Measurements from ENCODE around the gene ASIC2.

ASIC2 gene

DNA sequence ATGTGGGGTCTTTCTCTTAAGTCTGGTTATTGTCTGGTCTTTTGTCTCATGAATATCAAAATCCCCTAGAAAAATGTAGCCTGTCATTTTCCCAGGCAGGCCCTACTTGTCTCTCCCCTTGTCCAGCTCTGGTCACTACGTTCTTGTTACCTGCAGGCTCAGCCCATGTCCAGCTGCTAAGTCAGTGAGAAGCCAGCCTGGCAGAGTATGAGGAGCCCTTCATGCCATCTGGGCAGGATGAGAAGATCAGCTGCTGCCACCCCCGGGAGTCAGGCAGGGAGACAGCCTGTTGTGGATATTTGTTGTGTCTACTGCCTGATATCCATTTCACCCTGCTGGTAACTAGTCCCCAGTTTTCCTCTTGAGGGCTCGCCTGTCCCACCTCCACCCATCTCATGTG, 88.9 kb downstream of the ASIC2 start:
- DNase-seq (ENCODE audit: low spot score), result no peak

DNA sequence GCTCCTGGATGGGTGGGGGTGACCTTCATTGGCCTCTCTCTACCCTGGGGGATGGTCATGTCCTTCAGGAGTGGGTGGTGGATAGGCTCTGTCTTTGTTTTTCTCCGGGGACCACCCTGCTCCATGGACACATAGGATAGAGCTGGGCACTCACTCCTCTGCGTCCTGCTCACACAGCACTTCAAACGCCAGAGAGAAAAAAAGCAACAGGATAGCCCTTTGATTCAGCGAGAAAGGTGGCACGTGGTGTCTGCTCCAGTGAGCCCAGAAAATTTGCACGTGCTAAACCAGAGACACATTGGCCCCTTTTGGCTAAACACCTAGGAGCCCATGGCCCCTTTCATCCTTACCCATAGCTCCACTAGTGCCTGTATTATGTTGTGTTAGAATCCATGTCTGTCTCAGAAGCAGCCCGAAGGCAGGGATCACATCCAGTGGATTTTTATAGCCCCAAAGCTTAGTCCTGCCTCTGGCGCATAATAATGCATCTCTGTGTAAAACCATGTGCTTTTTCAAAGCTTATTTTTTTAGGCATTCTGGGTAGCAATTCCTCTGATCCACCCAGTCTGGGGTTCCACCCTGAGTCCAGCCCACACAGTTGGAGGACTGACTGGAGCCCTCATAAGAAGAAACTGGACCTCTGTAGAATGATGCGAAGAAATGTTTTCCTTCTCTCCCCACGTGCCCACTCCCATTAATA, 90.1 kb downstream of the ASIC2 start:
- no peak for DNase-seq (ENCODE audit: low spot score)

DNA sequence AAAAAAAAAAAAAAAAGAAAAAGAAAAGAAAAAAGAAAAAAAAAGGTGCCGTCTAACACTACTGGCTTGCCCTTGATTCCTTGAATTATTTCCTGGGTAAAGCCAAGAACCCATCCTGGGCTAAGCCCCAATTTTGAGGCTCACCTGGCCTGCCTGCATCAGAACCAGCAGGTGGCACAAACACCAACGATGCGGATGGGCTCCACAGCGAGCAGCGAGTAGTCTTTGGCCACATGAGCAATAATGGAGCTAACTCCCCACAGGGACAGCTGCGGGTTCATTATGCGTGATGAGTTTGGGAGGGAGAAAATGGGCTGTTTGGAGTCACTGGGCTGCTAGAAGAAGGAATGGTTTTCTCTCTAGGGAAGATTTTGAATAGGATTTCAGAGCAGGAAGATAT, 91.1 kb downstream of the ASIC2 start:
- DNase-seq (ENCODE audit: low spot score), result no peak

DNA sequence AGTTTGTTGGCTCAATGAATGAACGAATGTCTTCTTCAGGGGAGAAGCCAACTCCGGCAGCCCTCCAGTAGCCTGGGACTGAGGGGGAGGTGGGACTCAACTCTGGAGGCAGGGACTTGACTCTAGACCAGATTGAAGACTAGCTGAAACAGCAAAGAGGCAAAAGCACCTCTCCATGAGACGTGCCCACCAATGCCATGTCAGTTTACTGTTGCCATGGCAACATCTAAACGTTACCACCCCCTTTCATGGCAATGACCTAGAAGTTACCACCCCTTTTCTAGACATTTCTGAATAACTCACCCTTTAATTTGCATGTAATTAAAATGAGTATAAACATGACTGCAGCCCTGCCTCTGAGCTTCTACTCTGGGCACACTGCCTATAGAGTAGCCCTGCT, 91.8 kb downstream of the ASIC2 start:
- DNase-seq (ENCODE audit: low spot score), result no peak

DNA sequence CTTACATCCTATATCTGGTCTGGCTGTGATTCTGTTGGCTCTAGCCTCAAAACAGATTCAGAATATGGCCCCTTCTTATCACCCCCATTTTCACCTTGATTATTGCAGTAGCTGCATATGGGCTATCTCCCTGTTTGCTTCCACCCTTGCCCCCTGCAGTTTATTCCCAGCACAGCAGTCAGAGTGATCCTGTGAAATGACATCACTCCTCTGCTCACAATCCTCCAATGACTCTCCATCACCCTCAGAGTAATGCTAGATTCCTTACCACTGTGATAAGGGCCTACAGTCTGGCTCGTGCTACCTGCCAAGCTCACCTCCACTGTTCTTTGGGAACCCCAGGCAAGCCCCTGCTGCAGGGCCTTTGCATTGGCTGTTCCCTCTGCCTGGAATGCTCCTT, 92.5 kb downstream of the ASIC2 start:
- DNase-seq (ENCODE audit: low spot score), result no peak

DNA sequence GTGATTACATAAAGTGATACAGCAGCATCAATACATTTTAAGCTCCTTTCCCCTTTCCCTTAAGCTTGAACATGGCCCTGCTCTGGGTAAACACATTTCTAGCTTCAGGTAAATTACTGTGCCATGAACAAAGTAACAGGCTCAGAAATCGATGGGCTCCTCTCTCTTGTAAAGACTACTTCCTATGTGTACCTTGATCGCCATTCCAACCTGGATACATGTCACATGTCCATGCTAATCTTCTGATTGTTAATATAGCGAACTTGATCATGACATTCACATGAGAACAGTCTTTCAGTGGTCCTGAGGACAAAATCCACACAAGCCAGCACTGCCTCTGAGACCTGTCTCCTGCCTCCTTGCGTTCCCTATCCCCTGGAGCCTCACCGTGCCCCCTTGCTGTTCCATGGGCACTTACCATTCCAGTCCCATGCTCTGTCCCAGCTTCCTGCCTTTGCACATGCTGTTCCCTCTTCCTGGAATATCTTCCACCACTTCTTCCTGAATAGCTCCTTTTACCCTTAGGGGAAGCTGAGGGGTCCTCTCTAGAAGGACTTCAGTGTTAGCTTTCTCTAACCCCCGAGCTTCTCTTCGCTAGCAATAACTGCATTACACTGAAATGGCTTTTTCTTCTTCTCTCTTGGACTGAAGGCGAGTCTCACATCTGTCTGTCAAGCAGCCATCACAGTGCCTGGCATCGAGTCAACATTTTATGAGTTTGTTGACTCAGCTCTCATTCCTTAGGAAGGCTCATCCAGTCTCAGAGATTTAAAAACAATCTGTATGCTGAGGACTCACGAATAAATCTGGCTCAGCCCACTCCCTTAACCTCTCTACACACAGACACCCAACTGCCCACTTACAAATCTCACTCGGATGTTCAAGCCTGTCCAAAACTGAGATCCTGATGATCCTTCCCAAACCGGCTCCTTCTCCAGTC, 93.3 kb downstream of the ASIC2 start:
- DNase-seq (ENCODE audit: low spot score), result no peak

DNA sequence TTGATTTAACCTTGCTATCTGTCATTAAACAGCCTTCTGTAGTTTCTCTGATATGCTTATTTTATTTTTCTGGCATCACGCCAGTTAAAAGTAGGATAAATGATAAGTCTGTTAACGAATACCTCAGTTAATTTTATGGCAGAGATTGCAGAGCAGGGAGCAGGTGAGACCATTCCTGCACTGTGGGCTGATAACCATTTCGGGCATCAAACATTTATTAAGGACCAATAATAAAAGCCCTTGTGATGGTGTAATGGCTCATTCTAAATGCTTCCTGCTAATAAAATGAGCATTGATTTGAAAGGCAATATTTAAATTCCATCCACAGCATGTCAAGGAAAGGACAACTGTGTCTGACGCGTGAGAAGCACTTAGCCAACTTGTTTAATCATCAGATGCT, 94.1 kb downstream of the ASIC2 start:
- no peak for DNase-seq (ENCODE audit: low spot score)

DNA sequence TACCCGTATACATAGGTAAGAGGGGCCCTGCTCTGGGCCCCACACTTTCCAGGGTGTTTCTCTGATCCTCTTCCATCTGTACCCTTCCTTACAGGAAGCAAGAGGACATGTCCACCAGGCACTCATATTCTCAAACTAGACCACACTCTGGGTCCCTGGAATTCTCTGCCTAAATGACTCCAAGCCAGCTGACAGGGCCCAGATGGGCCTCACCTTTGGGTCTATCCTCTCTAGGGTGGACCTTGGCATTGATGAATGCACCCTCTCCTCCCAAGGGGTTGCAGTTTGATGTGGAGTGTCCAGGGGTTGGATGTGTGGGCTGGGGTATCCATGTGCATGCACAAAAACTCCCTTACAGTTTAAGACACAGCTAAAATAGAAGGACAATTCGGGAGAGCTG, 95.8 kb downstream of the ASIC2 start:
- no peak for DNase-seq (ENCODE audit: low spot score)

DNA sequence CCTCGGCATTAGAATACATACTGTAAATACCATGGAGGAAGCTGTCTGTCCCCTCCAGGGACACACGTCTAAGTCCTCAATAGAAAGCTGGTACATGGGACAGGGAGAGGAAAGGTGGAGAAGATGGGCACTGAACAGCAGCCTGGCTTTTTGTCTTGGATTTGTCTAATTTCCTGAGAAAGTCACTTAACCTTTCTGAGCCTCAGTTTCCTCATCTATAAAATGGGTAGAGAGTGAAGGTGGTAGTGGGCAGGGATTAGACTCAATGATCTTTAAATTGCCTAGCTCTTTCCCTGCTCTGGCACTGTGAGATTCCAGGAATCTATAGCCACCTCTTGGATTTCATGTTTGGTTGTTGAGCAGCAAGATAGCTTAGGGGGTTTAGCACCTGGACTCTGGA, 96.2 kb downstream of the ASIC2 start:
- DNase-seq (ENCODE audit: low spot score), result no peak

DNA sequence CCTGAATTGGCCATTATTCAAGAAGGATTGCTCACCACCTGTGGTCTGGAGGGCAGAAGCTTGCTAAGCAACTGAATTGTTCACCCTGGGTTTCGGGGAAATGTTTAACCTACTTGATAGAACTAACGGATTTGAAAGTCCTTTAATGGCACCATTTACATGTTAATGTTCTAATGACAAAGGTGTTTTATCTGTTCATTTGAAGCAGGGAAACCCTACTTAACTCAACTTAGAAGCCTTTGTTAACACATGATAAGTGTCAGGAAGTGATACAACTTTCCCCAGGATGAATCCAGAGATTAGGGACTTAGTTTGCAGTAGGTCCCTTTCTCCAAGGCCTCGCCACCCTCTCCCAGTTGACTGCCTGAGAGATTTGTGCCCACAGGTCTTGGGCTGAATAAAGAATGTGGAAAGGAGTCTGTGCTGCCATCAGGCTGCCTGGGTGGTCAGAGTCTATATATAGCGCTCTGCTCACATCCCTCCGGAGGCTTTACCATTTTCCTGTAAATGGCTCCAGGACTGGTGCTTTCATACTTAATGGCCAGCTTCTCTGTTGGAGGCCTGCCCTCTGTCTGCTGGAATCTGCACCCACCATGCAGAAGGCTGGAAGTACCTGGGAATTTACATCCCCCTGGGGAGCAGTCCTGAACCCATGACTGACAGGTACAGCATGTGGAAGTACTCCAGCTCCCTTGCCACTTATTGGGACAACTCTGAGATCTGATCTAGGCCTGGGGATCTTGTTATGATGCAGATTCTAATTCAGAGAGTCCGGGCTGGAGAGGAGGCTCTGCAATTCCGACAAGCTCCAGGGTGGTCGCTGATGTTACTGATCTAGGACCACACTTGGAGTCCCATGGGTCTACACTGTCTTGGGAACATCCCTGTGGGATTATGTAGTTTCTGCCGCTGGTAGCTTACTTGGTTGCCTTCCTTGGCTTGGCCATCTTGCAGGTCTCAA, 99.9 kb downstream of the ASIC2 start:
- no peak for DNase-seq (ENCODE audit: low spot score)

DNA sequence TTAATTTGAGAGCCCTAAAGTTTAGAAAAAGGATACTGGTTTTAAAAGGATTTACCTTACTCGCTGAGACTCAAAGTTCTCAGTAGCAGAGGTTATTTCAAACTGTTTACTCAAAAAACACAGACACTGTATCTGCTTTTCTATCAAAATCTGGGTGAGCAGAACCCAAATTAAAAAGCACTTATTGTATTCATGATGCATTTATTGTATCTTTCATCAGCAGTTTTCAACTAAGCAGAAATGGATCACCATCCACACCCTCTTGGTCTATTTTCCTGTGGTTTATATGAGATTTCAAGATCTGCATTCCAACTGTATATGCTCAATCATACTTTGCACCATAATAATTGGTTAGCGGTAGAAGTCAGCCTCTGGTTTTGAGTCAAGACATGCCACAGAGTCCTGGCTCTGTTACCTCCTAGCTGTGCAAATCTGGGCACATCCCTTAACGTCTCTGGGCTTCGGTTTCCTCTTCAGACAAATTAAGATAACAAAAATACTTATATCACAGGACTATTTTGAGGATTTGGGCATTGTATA, 109.5 kb downstream of the ASIC2 start:
- DNase-seq (ENCODE audit: low spot score), result no peak

DNA sequence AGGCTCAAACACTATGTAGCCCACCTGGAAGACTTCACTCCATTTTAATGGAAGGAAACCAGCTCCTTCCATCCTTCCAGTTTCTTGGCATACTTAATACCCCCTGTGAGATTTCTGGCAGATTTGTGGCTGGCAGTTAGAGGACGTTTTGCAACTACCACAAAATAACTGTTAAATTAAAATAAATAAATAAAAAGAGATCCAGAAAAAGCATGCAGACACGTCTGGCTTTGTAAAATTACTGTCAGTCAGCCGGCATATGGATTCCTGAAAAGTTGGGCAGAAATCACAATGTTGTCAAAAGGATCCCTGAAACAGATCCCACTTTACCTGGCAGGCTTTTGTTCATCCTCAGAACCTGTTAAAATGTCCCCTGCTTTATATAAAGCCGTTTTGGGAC, 113.9 kb downstream of the ASIC2 start:
- no peak for DNase-seq (ENCODE audit: low spot score)

DNA sequence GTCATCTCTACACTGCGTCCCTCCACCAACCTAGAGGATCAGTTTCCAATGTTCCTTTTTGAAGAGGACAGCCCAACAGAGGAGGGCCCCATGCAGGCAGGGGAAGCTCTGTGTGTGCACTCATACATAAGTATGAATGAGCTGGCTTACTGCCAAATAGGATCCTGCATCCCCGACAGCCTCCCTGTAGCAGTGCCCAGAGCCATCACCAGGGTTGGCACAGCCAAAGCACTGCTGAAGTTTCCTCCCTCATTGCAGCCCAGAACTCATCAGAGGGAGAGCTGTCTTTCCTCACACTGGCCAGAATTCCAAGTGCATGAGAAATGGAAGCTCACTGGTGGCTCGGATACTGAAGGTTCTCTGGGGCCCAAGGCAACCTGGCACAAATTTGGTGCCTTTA, 114.4 kb downstream of the ASIC2 start:
- no peak for DNase-seq (ENCODE audit: low spot score)

DNA sequence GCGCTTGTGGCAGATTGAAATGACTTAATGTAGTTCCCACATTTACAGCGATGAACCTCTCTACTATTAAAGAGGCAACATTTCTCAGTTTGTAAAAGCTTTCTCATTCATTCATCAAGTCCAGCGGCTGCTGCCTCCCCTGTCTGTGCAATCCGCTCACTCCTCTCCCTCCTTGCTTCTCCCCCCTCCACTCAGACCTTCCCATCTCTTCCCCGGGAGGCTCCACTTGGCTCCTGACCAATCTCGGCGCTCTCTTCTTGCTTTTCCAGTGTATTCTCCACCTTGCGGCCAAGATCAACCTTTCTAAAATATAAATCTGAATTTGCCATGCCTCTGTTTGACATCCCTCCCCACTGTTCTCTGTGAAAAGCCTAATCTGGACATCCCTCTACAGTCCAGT, 117.5 kb downstream of the ASIC2 start:
- DNase-seq (ENCODE audit: low spot score), result no peak

DNA sequence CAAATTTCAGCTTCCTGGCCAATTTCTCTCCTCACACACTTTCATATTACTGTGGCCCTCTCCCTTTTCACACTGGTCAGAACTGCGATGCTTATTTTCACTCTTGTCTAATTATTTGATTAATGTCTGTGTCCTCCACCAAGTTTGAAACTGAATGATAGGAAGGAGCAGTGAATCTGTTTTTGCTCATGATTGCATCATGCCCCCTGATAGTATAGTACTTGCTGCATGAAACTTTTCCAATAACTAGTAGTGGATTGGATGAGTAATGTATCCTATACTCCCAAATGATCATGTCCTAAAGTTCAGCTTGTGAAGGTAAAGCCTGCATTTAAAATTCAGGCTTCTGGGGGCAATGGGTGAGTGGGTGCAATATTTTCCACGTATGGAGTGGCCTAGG, 121.2 kb downstream of the ASIC2 start:
- DNase-seq (ENCODE audit: low spot score), result no peak

DNA sequence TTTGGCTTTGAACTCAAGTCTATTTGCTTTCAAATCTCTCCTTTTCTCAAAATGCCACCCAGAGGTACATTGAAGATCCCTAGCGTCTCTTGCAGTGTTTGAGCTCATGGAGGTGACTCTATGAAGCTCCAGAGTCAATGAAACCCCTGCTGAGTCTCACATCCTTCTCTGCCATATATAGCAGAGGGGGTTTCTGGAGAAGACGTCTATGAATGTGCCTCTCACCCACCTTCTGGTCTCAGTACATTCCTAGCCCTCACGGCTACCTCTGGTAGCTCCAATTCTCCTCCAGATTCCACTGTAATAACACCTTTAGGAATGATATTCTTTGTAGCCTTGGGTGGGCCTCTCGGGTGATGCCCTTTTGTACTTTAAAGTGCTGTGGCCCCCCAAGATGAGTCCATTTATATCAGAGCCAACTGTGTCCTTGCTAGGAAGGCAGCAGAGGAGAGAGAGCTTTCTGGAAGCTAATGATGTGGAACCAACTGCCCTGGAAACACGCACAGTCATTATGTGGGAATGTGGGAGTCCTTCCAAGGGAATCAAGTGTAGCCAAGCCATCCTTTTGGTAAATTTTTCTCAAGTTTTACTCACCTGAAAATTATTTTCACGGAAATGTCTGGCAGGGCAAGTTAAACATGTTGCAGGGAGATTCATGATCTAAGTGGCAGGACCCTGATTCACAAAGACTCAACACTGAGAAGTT, 123.4 kb downstream of the ASIC2 start:
- no peak for DNase-seq (ENCODE audit: low spot score)

DNA sequence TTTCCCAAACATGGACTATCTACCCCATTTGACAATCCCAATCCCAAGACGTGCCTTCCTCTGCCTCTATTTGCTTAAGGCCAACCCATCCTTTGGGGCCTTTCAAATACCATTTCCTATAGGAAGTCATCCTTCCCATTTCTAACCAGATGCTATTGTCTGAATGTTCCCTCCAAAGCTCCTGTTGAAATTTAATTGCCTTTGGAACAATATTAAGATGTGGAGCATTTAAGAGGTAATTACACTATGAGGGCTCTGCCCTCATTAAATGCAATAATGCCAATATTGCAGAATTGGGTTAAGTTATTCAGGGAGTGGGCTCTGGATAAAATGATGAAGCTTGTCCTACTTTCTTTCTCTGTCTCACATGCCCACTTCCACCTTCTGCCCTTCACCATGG, 125.4 kb downstream of the ASIC2 start:
- no peak for DNase-seq (ENCODE audit: low spot score)

DNA sequence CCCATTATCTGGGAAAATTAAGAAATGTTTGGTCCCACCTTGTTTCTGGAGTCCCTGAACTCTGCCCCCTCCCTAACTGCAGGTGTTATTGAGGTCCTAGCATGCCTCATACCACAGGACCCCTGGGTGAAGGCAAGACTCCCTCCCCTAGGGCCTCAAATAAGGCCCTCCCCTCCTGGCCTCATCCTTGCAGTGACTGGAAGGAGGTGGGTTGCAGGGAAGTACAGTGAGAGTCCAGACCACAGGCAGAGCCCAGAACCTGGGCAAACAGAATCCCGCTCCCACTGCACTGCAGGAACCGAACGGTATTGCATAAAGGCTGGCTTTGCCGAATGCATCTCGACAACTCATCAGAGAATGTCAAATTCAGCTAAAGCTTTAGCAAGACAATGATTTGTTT, 126.6 kb downstream of the ASIC2 start:
- no peak for DNase-seq (ENCODE audit: low spot score)

DNA sequence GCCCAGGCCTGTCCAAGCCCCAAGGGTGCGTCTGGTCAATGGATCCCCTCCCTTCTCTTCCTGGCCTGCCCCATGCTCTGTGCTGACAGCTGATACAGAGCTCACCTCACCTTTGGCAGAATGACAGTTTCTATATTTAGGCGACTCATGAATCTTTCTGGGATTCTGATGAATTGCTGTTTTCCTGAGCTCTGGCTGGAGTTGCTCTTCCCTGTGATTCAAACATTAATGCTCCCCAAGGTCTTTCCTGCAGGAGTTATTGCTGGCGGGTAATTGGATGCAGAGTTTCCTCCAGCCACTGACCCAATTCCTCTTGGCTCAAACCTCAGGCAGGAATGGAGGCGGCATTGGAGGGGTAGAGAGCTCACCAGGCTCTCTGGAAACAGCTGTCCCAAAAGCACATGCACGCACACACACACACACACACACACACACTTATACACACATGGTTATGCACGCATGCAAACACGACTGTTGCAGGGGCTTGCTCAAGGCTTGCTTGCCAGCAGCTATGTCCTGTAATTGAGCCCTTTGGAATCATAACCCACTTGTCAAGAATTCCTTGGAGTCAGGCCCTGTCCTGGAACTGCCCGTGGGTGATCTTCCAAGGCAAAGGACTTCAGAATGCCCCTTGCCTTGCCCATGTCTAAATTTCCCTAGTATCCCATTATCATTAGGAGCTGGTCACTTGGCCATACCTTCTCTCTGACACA, 128.8 kb downstream of the ASIC2 start:
- no peak for DNase-seq (ENCODE audit: low spot score)

DNA sequence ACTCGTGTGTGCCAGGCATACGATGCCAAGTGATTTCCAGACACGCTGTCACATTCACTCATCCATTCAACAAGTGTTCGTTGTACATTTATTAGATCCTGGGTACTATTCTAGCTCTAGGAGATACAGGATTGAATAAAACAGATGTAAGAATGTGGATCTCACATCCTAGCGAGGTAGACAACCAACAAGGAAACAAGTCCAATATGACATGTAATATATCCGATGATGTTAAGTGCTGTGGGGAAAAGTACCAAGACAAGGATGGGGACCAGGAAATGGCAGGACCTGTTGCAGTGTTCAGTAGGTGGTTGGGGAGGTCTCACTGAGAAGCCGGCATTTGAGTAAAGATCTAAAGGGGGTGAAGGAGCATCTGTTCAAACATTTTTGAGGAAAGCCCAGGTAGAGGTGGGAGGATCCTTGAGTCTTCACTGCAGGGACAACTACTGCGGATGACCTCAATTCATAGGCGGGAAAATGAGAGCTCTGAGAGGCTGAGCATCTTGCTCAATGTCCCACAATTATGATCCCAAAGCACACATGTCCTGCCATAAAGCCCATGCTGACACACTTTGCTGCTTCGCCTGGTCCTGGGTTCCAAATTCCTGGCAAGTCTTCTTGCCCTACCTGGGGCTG, 129.4 kb downstream of the ASIC2 start:
- no peak for DNase-seq (ENCODE audit: low spot score)

Data from COLO829 (cell line).